GM12892 (cell line): ENCODE measurements around the gene PACSIN1.

Experiments
- POLR2AphosphoS5 ChIP-seq: IDR thresholded peaks from 2 replicates; pipeline ENCODE4 v1.6.1; 2011; ENCODE audit warnings: low read depth, low read length, control low read depth
- TAF1 ChIP-seq: IDR thresholded peaks from 2 replicates; pipeline ENCODE4 v1.6.1; 2011; ENCODE audit warnings: low read depth, mild to moderate bottlenecking, control low read depth, low read length, borderline replicate concordance

DNA sequence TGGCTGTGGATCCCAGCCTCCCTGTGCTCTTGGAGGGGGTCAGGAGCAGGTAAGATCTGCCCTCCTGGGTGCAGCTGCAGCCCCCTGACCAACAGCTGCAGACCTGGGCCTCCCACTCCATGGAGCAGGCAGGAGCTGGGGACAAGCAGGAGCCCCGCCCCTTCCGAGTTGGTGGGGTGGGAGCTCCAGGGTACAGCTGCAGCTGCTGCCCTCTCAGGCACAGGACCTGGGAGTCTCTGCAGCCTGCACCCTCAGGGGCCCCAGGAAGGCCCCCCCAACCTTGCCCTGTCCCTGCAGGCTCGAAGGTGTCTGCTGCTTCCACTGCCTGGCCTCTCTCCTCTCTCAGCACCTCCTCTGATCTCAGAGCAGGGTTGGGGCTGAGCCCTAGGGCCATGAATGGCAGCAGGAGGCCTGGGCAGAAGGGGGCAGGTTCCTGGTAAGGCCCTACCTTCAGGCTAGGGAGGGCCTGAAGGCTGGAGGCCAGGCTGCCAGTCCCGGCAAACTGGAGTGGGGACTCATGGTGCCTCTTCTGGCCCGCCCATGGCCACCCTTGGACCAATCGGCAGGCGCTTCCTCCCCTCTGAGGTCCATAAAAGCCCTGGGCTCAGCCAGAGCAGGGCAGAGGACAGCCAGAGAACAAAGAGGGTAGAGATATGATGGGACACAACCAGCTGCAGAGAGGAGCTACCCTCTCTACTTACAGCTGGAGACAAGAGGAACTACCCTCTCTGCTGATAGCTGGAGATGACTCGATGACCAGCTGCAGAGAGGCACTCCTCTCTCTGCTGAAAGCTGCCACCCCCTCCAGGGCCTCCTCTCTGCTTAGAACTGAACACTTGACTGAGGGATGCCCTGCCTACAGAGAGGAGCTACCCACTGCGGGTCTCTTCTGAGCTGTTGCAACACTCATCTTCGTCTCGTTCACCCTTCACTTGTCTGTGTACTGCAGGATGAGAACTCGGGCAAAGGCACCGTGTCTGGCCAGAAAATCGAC, 7.8 kb upstream of the PACSIN1 start:
- no peak for TF ChIP-seq POLR2AphosphoS5
- no peak for TF ChIP-seq TAF1
